Epithelial cell of esophagus (primary cell): ENCODE data around the gene WDR27.

Experiments
- DNase-seq: peaks from one replicate; pipeline ENCODE4 v3.0.0; 2010; ENCODE audit warnings: low read depth
- H3K4me3 ChIP-seq: 2 replicates; pipeline ENCODE4 v1.5.1; 2011; ENCODE audit warnings: mild to moderate bottlenecking, low read length, control low read depth
- TF ChIP-seq, protein P1 (sequence below): IDR thresholded peaks from 2 replicates; pipeline ENCODE4 v1.5.1; 2011; ENCODE audit warnings: low read depth, mild to moderate bottlenecking, low read length, control low read depth, inconsistent platforms; ENCODE audit not compliant: insufficient read depth; ENCODE audit errors: missing control alignments

The WDR27 gene

DNA sequence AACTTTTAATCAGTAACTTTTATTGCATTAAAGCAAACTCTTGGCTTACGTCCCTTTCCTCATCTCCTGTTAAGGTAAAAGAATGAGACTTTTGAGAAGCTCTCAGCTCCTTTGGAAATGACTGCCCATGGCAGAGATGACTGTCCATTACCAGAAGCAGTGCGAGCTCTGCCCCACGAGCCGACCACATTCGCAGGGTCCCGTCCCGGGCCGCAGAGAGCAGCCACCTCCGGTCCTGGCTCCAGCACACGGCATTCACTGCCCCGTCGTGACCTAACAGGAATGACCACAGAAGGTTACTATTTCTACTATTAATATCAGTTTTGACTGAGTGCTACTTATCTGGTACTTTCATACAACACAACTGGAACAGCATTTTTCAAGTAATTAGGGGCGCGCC, 63.4 kb downstream of the WDR27 start:
- H3K4me3 ChIP-seq = no peak overlapping the region
- no peak for DNase-seq
- TF ChIP-seq, protein P1, sequence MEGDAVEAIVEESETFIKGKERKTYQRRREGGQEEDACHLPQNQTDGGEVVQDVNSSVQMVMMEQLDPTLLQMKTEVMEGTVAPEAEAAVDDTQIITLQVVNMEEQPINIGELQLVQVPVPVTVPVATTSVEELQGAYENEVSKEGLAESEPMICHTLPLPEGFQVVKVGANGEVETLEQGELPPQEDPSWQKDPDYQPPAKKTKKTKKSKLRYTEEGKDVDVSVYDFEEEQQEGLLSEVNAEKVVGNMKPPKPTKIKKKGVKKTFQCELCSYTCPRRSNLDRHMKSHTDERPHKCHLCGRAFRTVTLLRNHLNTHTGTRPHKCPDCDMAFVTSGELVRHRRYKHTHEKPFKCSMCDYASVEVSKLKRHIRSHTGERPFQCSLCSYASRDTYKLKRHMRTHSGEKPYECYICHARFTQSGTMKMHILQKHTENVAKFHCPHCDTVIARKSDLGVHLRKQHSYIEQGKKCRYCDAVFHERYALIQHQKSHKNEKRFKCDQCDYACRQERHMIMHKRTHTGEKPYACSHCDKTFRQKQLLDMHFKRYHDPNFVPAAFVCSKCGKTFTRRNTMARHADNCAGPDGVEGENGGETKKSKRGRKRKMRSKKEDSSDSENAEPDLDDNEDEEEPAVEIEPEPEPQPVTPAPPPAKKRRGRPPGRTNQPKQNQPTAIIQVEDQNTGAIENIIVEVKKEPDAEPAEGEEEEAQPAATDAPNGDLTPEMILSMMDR = no peak

DNA sequence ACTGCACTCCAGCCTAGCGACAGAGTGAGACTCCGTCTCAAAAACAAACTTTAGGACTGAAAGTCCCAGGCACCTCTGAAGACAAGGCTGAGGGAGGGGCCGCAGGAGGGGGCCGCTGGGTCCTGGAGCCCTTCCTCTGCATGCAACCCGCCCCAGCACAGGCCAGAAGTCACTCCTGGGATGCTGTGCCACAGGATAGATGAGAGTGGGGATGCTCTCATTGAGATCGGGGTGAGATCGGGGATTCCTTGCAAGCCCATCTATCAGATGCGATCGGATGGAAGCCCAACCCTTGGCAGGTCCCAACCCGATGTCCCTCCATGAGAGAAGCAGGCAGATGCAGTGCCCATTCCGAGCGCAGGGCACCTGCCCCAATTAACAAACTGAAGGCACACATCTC, 66.5 kb downstream of the WDR27 start:
- no peak for DNase-seq
- no peak overlapping the region for H3K4me3 ChIP-seq
- TF ChIP-seq, protein P1 = no peak

DNA sequence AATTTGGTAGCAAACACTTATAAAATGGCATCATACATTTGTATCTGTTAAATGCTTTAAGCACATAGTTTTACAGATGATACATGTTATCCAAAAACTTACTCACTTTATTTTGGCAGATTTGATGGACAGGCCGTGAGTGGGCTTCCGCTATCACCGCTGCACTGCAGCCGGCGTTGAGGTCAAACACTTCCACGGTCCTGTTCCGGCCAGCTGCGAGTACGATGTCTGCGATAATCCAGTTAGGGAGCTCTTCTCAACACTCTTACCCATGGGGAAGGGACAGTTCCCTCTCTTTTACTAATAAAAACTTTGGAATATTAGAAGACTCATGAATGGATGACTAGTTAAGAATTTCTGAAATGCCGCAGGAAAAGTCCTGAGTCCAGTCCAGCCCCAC, 69.0 kb downstream of the WDR27 start:
- no peak overlapping the region for H3K4me3 ChIP-seq
- TF ChIP-seq, protein P1 = no peak
- no peak for DNase-seq

DNA sequence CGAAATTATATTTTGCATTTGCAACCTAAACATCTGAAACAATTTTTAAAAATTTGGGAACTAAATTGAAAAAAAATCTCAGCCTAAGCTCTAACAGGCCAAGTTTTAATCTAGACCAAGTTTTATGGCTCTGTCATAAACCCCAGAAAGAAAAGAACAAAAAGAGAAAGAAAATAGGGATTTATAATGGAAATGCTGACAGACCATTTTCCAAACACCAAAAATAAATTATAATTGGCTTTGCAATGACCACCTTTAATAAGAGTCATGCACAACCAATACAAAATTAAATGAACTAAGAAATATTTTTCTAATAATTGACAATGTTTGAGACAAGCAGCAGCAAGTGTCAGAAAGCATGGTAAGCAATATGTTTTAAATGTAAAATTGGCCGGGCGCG, 72.6 kb downstream of the WDR27 start:
- no peak overlapping the region for H3K4me3 ChIP-seq
- TF ChIP-seq, protein P1 = no peak
- no peak for DNase-seq

DNA sequence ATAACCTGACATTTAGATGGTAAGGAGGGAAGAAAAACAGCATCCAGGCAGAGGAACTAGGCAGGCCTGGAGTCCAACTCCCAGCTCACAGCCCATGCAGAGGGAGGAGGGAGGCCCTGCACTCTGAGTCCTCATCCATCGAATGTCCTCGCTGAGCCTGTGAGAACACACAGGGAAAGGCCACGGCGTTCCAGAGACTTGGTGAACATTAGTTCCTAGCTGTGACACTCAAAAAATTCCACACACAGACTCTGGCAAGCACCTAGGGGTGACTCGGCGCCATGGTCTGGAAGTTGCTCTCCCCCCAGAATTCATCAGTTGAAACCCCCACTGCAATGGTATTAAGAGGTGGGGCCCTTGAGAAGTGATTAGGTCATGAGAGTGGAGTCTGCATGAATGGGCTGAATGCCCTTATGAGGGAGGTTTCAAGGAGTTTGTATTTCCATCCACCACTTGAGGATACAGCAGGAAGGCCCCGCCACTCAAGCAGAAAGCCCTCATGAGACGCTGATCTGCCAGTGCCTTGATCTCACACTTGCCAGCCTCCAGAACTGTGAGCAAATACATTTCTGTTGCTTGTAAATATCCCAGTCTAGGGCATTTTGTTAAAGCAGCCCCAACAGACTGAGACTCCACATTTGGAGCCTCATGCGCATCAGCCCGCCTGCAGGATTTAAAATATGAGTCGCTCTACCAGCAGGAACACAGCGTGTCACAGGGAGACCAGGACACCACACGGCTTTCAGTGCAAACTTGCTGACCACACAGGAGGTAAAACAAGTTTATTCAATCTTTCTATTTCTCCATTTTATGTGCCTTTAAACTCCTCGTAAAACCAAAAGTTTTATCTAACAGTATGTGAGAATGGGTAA, 73.9 kb downstream of the WDR27 start:
- H3K4me3 ChIP-seq = no peak overlapping the region
- DNase-seq = no peak
- TF ChIP-seq, protein P1 = no peak

DNA sequence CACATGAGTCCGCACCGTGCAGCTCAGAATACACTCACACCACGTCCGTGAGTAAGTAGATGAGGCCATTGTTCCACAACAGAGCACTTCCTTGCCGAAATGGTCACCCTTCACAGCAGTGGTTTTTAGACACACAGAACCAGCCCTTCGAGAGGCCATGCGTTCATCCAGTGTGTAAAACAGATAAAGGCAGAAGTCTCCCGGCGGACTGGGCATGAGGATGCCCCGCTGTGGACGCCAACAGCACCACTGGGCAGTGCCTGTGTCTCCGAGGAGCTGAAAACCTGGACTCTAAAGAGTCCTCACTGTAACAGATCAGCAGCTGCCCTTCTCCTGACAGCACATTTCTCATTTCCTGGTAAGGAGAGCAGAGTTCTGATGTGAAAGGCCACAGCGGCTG, 75.2 kb downstream of the WDR27 start:
- TF ChIP-seq, protein P1 = no peak
- DNase-seq = no peak
- no peak overlapping the region for H3K4me3 ChIP-seq

DNA sequence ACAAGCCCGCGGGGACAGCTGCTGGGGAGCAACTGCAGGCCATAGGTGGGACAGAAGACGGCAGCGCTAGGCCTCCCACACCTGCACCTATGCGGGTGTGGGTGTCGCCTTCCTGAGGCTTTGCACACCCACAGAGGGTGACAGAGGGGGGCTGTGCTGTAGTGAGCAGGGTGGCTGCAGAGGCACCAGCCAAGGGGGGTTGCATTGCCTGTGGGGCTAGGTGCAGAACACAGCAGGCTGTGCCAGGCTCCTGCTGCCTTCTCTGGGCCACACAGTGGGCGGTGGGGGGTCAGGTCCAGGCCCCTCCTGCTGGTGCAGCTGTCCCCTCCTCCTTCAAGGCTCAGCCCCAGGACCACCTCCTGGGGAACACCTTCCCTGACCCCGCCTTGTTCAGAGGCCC, 75.7 kb downstream of the WDR27 start:
- TF ChIP-seq, protein P1 = no peak
- DNase-seq = no peak
- no peak overlapping the region for H3K4me3 ChIP-seq
